Measurements from ENCODE around the gene FXYD2.
A peak's percentile ranks its signal among the peaks of the same experiment; 100 is the strongest.

Gene FXYD2

GRCh38 chr11:117857734-117858414 is 33.3 kb upstream of the FXYD2 start:
- no peak for DNase-seq (ENCODE audit: low read depth)

GRCh38 chr11:117855912-117856651 is 31.5 kb upstream of the FXYD2 start:
- DNase-seq (ENCODE audit: low read depth): no peak

GRCh38 chr11:117855186-117855845 is 30.8 kb upstream of the FXYD2 start:
- DNase-seq (ENCODE audit: low read depth): no peak

GRCh38 chr11:117852309-117852708 is 27.8 kb upstream of the FXYD2 start:
- no peak for DNase-seq (ENCODE audit: low read depth)

- DNase-seq (ENCODE audit: low read depth): no peak
Observed at GRCh38 chr11:117851852-117852251, 27.3 kb upstream of the FXYD2 start.

- DNase-seq (ENCODE audit: low read depth): no peak
Observed at GRCh38 chr11:117851106-117851505, 26.6 kb upstream of the FXYD2 start.

- DNase-seq (ENCODE audit: low read depth): no peak
Observed at GRCh38 chr11:117849781-117850414, 25.4 kb upstream of the FXYD2 start.

- DNase-seq (ENCODE audit: low read depth): peak; percentile 16
Observed at GRCh38 chr11:117843666-117844484, 19.3 kb upstream of the FXYD2 start.

- DNase-seq (ENCODE audit: low read depth): no peak
Observed at GRCh38 chr11:117842131-117842941, 17.8 kb upstream of the FXYD2 start.

GRCh38 chr11:117841551-117842031 is 17.0 kb upstream of the FXYD2 start:
- no peak for DNase-seq (ENCODE audit: low read depth)

GRCh38 chr11:117840881-117841550 is 16.5 kb upstream of the FXYD2 start:
- DNase-seq (ENCODE audit: low read depth): no peak

GRCh38 chr11:117839936-117840813 is 15.6 kb upstream of the FXYD2 start:
- no peak for DNase-seq (ENCODE audit: low read depth)

- DNase-seq (ENCODE audit: low read depth): no peak
Observed at GRCh38 chr11:117839380-117839881, 14.9 kb upstream of the FXYD2 start.

- no peak for DNase-seq (ENCODE audit: low read depth)
Observed at GRCh38 chr11:117838901-117839300, 14.4 kb upstream of the FXYD2 start.

GRCh38 chr11:117837791-117838190 is 13.2 kb upstream of the FXYD2 start:
- DNase-seq (ENCODE audit: low read depth): no peak

GRCh38 chr11:117837070-117837776 is 12.7 kb upstream of the FXYD2 start:
- no peak for DNase-seq (ENCODE audit: low read depth)

- DNase-seq (ENCODE audit: low read depth): no peak
Observed at GRCh38 chr11:117836077-117836960, 11.8 kb upstream of the FXYD2 start.

All from HS-5 (cell line).